DOHH2 (cell line): Measurements from ENCODE around the gene INF2.
"Not testable (repeated sequence)": the region's sequence is repeated elsewhere in the genome, so short reads cannot be mapped to it uniquely, and the experiment has no call there.

Experiments
- CTCF ChIP-seq: fragments of 200-600 bp; sonication (generic); IDR thresholded peaks from one replicate; pipeline ENCODE4 v1.5.1; 2014; ENCODE audit warnings: antibody characterized with exemption, mild to moderate bottlenecking, low read depth, low read length; ENCODE audit not compliant: poor library complexity, severe bottlenecking
- EZH2phosphoT487 ChIP-seq: fragments of 200-600 bp; sonication (generic); IDR thresholded peaks from 2 replicates; pipeline ENCODE4 v1.6.1; 2017; ENCODE audit warnings: borderline replicate concordance, mild to moderate bottlenecking, antibody characterized with exemption, low read length, moderate library complexity, mixed read lengths

- not testable (repeated sequence) for TF ChIP-seq CTCF, EZH2phosphoT487
These were observed 61.3 kb downstream of the INF2 start for GRCh38 chr14:104750753-104751057.
